ENCODE data around the gene PDILT.

PDILT gene

GRCh38 chr16:20396846-20397467 is 7.6 kb downstream of the PDILT start:
- ChIA-PET POLR2A (no interaction called here), CTCF (interaction anchor here (4.9 kb wide), 1 partner anchor 12 kb away, joined by 56 read pairs; no protein-coding TSS in a partner anchor)
- DNase-seq (ENCODE audit: extremely low spot score), result no peak

GRCh38 chr16:20395946-20396345 is 8.6 kb downstream of the PDILT start:
- DNase-seq (ENCODE audit: extremely low spot score), result no peak
- ChIA-PET POLR2A (no interaction called here), CTCF (interaction anchor here (1.2 to 4.9 kb wide), 2 partner anchors 11 to 489 kb away, joined by 4 to 56 read pairs; no protein-coding TSS in a partner anchor)
- TF ChIP-seq CTCF (IDR thresholded peaks at IDR 0.05; ENCODE audit: control extremely low read depth, extremely low read depth, low read depth, missing control alignments), result no peak

More at GRCh38 chr16:20396846-20397467, 7.6 kb downstream of the PDILT start:
- TF ChIP-seq CTCF (IDR thresholded peaks at IDR 0.05; ENCODE audit: control extremely low read depth, extremely low read depth, low read depth, missing control alignments), result no peak

GRCh38 chr16:20393801-20394577 is 10.5 kb downstream of the PDILT start:
- no peak for TF ChIP-seq CTCF (IDR thresholded peaks at IDR 0.05; ENCODE audit: control extremely low read depth, extremely low read depth, low read depth, missing control alignments)
- POLR2A ChIA-PET, result no interaction called here
- CTCF ChIA-PET, result interaction anchor here (2.0 to 4.9 kb wide), 3 partner anchors 9 to 495 kb away, joined by 8 to 56 read pairs (median 8); no protein-coding TSS in a partner anchor
- no peak for DNase-seq (ENCODE audit: extremely low spot score)

GRCh38 chr16:20391045-20391444 is 13.5 kb downstream of the PDILT start:
- ChIA-PET POLR2A (no interaction called here), CTCF (no interaction called here)
- no peak for DNase-seq (ENCODE audit: extremely low spot score)
- no peak for TF ChIP-seq CTCF (IDR thresholded peaks at IDR 0.05; ENCODE audit: control extremely low read depth, extremely low read depth, low read depth, missing control alignments)

GRCh38 chr16:20388854-20389253 is 15.7 kb downstream of the PDILT start:
- DNase-seq (ENCODE audit: extremely low spot score), result no peak
- TF ChIP-seq CTCF (IDR thresholded peaks at IDR 0.05; ENCODE audit: control extremely low read depth, extremely low read depth, low read depth, missing control alignments), result no peak
- ChIA-PET CTCF (interaction anchor here (1.1 to 1.5 kb wide), 2 partner anchors 12 to 481 kb away, joined by 3 to 4 read pairs; no protein-coding TSS in a partner anchor), POLR2A (no interaction called here)

- no peak for DNase-seq (ENCODE audit: extremely low spot score)
- POLR2A ChIA-PET, result no interaction called here
- CTCF ChIA-PET, result interaction anchor here (1.3 to 5.7 kb wide), 4 partner anchors 7 to 481 kb away, joined by 4 to 103 read pairs (median 30); partner anchors contain the start of gene ACSM5
- TF ChIP-seq CTCF (IDR thresholded peaks at IDR 0.05; ENCODE audit: control extremely low read depth, extremely low read depth, low read depth, missing control alignments), result no peak
Observed at GRCh38 chr16:20387978-20388377, 16.6 kb downstream of the PDILT start.
